ENCODE data around the gene NUP205. TPM values are rescaled to one million over a fixed set of nuclear protein-coding genes. Genes with fewer than 3 reads are reported as not detected.

Gene NUP205
- total RNA-seq, 6 experiments from 2014 or later: 12.3 to 20.8 (median 16.1) TPM

DNA sequence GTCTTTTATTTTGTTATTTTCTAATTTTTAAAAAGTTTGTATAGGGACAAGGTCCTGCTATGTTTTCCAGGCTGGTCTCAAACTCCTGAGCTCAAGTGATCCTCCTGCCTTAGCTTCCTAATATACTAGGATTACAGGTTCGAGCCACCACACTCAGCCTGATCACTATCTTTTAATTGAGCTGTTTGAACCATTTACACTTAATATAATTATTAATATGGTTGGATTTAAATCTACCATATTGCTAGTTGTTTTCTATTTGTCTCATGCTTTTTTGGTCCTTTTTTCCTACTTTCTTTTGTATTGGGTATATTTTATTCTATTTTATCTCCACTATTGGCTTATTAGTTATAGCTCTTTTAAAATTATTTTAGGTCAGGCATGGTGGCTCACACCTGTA lies 34.6 kb upstream of the NUP205 start:
- H3K9me3 ChIP-seq: no peaks in the 10 kb centered on the region
- DNase-seq: no peak
- no peak overlapping the region for H3K27ac ChIP-seq
- TF ChIP-seq, protein P1, sequence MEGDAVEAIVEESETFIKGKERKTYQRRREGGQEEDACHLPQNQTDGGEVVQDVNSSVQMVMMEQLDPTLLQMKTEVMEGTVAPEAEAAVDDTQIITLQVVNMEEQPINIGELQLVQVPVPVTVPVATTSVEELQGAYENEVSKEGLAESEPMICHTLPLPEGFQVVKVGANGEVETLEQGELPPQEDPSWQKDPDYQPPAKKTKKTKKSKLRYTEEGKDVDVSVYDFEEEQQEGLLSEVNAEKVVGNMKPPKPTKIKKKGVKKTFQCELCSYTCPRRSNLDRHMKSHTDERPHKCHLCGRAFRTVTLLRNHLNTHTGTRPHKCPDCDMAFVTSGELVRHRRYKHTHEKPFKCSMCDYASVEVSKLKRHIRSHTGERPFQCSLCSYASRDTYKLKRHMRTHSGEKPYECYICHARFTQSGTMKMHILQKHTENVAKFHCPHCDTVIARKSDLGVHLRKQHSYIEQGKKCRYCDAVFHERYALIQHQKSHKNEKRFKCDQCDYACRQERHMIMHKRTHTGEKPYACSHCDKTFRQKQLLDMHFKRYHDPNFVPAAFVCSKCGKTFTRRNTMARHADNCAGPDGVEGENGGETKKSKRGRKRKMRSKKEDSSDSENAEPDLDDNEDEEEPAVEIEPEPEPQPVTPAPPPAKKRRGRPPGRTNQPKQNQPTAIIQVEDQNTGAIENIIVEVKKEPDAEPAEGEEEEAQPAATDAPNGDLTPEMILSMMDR (IDR thresholded peaks at IDR 0.05): no peak
- no peak for TF ChIP-seq POLR2A (IDR thresholded peaks at IDR 0.05)
- ATAC-seq: no peak
- H3K4me3 ChIP-seq: no peak overlapping the region
- intact Hi-C loops (cut with DNase I): no loop called here
- H3K4me1 ChIP-seq: no peaks in the 10 kb centered on the region
- H3K27me3 ChIP-seq: no peaks in the 10 kb centered on the region
- H3K36me3 ChIP-seq: no peaks in the 10 kb centered on the region
- WGBS (ENCODE audit: insufficient coverage, low coverage, low lambda C conversion rate, missing lambda C conversion rate): 100% methylated on average over 1 of the region's 1 CpG

DNA sequence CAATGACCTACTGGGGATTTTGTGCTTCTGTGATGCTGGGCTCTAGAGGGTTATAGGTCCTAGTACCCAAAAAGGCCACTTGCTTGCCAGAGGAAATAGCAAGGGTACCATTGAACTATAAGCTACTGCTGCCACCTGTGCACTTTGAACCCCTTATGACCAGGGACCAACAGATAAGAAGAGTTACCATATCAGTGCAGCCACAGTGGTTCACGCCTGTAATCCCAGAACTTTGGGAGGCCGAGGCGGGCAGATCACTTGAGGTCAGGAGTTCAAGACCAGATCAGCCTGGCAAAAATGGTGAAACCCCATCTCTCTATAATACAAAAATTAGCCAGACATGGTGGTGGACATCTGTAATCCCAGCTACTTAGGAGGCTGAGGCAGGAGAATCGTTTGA lies 32.3 kb upstream of the NUP205 start:
- no peaks in the 10 kb centered on the region for H3K9me3 ChIP-seq
- DNase-seq: no peak
- no peaks in the 10 kb centered on the region for H3K36me3 ChIP-seq
- no peaks in the 10 kb centered on the region for H3K4me1 ChIP-seq
- H3K27ac ChIP-seq: no peak overlapping the region
- ATAC-seq: no peak
- 96% methylated on average over 4 of the region's 4 CpGs for WGBS (ENCODE audit: insufficient coverage, low coverage, low lambda C conversion rate, missing lambda C conversion rate)
- H3K27me3 ChIP-seq: no peaks in the 10 kb centered on the region
- no peak overlapping the region for H3K4me3 ChIP-seq
- intact Hi-C loops (cut with DNase I): no loop called here
- TF ChIP-seq POLR2A (IDR thresholded peaks at IDR 0.05): no peak
- TF ChIP-seq, protein P1 (IDR thresholded peaks at IDR 0.05): no peak

DNA sequence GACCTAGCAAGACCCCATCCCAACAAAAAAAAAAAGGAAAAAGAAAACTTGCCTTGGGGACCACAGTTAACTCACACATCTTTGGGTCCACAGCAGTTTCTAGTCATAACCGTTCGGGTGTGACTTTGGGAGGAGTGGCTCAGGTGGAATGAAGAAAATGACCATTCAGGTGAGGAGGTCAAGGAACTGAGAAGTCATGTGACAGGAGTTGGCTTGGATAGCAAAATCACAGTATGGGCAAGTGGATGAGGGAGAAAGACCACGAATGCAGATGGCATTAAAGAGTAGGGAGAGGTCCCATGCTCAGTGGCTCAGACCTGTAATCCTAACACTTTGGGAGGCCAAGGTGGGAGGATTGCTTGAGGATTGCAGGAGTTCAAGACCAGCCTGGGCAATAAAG lies 30.7 kb upstream of the NUP205 start:
- TF ChIP-seq, protein P1 (IDR thresholded peaks at IDR 0.05): no peak
- no peak for TF ChIP-seq POLR2A (IDR thresholded peaks at IDR 0.05)
- no peak for ATAC-seq
- DNase-seq: no peak
- Histone ChIP-seq H3K9me3 (no peaks in the 10 kb centered on the region), H3K4me1 (no peaks in the 10 kb centered on the region), H3K4me3 (no peak overlapping the region), H3K36me3 (no peaks in the 10 kb centered on the region), H3K27ac (no peak overlapping the region), H3K27me3 (no peaks in the 10 kb centered on the region)
- intact Hi-C loops (cut with DNase I): no loop called here
- WGBS (ENCODE audit: insufficient coverage, low coverage, low lambda C conversion rate, missing lambda C conversion rate): 87% methylated on average over 3 of the region's 3 CpGs

DNA sequence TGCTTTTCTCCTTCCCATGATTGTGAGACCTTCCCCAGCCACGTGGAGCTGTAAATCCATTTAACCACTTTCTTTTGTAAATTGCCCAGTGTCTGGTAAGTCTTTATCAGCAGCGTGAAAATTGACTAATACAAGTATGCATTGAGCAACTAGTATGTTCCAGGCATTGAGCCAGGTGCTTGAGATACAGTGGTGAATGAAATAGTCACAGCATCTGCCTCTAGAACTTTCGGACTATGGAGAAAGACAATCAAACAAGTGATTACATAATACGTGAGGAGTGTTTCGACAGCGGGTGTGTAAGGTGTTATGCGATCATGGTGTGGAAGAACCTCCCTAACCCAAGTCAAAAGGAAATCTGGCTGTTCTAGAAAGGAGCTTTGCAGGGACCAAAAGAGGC lies 21.6 kb upstream of the NUP205 start:
- ATAC-seq: peak; percentile 42 to 91 (median 86)
- Histone ChIP-seq H3K27me3 (no peaks in the 10 kb centered on the region), H3K27ac (no peak overlapping the region), H3K36me3 (no peaks in the 10 kb centered on the region), H3K4me3 (no peak overlapping the region), H3K4me1 (no peaks in the 10 kb centered on the region), H3K9me3 (no peaks in the 10 kb centered on the region)
- peak in 1 of 3 donors; percentile 49 for DNase-seq
- TF ChIP-seq, protein P1 (IDR thresholded peaks at IDR 0.05): no peak
- no peak for TF ChIP-seq POLR2A (IDR thresholded peaks at IDR 0.05)
- intact Hi-C loops (cut with DNase I): no loop called here
- WGBS (ENCODE audit: insufficient coverage, low coverage, low lambda C conversion rate, missing lambda C conversion rate): 23% methylated on average over 6 of the region's 7 CpGs

DNA sequence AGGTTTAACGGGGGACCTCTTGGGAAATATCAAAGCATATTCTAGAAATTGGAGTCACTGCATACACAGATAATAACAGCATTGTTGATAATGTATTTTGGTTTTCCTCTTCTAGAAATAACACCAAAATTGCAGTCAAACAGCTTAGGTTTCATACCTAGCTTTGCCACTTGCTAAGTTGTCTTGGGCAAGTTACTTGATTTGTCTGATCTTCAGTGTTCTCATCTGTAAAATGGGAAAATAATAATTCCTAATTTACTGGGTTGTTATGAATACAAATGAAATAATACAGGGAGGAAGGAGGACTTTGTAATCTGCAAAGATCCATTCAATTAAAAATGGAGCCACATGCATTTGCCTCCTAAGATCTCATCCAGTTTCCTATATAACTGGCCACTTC lies 20.3 kb upstream of the NUP205 start:
- no peaks in the 10 kb centered on the region for H3K9me3 ChIP-seq
- no peak for DNase-seq
- H3K27ac ChIP-seq: no peak overlapping the region
- H3K4me3 ChIP-seq: no peak overlapping the region
- no peaks in the 10 kb centered on the region for H3K36me3 ChIP-seq
- H3K4me1 ChIP-seq: no peaks in the 10 kb centered on the region
- 84% methylated on average over 1 of the region's 1 CpG for WGBS (ENCODE audit: insufficient coverage, low coverage, low lambda C conversion rate, missing lambda C conversion rate)
- TF ChIP-seq, protein P1 (IDR thresholded peaks at IDR 0.05): no peak
- no peak for TF ChIP-seq POLR2A (IDR thresholded peaks at IDR 0.05)
- intact Hi-C loops (cut with DNase I): no loop called here
- no peak for ATAC-seq
- H3K27me3 ChIP-seq: no peaks in the 10 kb centered on the region

Data from right lobe of liver (tissue), 6 donors.